ENCODE data around the gene YOD1.

DNA sequence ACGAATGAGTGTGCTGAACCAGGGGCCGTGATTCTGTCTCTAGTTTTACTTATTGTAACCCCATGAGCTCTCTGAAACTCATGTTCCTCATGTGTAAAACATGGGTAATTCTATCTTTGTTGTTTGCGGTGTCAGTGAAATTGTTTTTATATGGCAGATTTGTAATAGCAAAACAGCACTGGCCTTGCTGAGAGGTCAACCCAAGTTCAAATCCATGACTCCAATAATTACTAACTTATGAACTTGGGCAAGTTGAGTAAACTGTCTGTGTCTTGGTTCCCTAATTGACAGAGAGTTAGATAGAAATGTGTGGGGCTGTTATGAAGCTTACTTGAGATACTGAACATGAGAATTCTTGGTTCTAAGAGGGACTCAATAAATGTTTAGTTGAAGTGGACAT lies 36.3 kb downstream of the YOD1 start:
- TF ChIP-seq, protein P1, sequence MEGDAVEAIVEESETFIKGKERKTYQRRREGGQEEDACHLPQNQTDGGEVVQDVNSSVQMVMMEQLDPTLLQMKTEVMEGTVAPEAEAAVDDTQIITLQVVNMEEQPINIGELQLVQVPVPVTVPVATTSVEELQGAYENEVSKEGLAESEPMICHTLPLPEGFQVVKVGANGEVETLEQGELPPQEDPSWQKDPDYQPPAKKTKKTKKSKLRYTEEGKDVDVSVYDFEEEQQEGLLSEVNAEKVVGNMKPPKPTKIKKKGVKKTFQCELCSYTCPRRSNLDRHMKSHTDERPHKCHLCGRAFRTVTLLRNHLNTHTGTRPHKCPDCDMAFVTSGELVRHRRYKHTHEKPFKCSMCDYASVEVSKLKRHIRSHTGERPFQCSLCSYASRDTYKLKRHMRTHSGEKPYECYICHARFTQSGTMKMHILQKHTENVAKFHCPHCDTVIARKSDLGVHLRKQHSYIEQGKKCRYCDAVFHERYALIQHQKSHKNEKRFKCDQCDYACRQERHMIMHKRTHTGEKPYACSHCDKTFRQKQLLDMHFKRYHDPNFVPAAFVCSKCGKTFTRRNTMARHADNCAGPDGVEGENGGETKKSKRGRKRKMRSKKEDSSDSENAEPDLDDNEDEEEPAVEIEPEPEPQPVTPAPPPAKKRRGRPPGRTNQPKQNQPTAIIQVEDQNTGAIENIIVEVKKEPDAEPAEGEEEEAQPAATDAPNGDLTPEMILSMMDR (CRISPR knock-in tag; IDR thresholded peaks at IDR 0.05): no peak
- no peak for TF ChIP-seq ZNF253 (CRISPR knock-in tag; IDR thresholded peaks at IDR 0.05; ENCODE audit: borderline replicate concordance)
- no peak for TF ChIP-seq KDM1A (CRISPR knock-in tag; IDR thresholded peaks at IDR 0.05)
- TF ChIP-seq, protein P2, sequence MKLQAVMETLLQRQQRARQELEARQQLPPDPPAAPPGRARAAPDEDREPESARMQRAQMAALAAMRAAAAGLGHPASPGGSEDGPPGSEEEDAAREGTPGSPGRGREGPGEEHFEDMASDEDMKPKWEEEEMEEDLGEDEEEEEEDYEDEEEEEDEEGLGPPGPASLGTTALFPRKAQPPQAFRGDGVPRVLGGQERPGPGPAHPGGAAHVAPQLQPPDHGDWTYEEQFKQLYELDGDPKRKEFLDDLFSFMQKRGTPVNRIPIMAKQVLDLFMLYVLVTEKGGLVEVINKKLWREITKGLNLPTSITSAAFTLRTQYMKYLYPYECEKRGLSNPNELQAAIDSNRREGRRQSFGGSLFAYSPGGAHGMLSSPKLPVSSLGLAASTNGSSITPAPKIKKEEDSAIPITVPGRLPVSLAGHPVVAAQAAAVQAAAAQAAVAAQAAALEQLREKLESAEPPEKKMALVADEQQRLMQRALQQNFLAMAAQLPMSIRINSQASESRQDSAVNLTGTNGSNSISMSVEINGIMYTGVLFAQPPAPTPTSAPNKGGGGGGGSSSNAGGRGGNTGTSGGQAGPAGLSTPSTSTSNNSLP (IDR thresholded peaks at IDR 0.05; ENCODE audit: low read depth, low read length): no peak
- TF ChIP-seq, protein P3, sequence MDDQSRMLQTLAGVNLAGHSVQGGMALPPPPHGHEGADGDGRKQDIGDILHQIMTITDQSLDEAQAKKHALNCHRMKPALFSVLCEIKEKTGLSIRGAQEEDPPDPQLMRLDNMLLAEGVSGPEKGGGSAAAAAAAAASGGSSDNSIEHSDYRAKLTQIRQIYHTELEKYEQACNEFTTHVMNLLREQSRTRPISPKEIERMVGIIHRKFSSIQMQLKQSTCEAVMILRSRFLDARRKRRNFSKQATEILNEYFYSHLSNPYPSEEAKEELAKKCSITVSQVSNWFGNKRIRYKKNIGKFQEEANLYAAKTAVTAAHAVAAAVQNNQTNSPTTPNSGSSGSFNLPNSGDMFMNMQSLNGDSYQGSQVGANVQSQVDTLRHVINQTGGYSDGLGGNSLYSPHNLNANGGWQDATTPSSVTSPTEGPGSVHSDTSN (CRISPR knock-in tag; IDR thresholded peaks at IDR 0.05; ENCODE audit: borderline replicate concordance): no peak
- TF ChIP-seq, protein P4, sequence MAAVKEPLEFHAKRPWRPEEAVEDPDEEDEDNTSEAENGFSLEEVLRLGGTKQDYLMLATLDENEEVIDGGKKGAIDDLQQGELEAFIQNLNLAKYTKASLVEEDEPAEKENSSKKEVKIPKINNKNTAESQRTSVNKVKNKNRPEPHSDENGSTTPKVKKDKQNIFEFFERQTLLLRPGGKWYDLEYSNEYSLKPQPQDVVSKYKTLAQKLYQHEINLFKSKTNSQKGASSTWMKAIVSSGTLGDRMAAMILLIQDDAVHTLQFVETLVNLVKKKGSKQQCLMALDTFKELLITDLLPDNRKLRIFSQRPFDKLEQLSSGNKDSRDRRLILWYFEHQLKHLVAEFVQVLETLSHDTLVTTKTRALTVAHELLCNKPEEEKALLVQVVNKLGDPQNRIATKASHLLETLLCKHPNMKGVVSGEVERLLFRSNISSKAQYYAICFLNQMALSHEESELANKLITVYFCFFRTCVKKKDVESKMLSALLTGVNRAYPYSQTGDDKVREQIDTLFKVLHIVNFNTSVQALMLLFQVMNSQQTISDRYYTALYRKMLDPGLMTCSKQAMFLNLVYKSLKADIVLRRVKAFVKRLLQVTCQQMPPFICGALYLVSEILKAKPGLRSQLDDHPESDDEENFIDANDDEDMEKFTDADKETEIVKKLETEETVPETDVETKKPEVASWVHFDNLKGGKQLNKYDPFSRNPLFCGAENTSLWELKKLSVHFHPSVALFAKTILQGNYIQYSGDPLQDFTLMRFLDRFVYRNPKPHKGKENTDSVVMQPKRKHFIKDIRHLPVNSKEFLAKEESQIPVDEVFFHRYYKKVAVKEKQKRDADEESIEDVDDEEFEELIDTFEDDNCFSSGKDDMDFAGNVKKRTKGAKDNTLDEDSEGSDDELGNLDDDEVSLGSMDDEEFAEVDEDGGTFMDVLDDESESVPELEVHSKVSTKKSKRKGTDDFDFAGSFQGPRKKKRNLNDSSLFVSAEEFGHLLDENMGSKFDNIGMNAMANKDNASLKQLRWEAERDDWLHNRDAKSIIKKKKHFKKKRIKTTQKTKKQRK (IDR thresholded peaks at IDR 0.05; ENCODE audit: low read length): no peak
